HL-60 (cell line): ENCODE measurements around the gene OSBPL3.

Experiments used
- DNase-seq, 2 experiments: peaks; one replicate each; pipeline ENCODE4 v3.0.0-alpha.2; 2010 to 2020; ENCODE audit warnings: low read depth in 1 of 2, low spot score in 1 of 2
- H3K27ac ChIP-seq: fragments of 250-450 bp; sonication (Bioruptor Pico); replicated peaks from 2 replicates; pipeline ENCODE4 v1.5.1; 2020; ENCODE audit warnings: mild to moderate bottlenecking, moderate library complexity
- H3K27me3 ChIP-seq: fragments of 250-450 bp; sonication (Bioruptor Pico); 2 replicates; pipeline ENCODE4 v1.5.1; 2021; ENCODE audit warnings: mild to moderate bottlenecking, moderate library complexity; ENCODE audit not compliant: insufficient read depth, poor library complexity, severe bottlenecking
- H3K4me3 ChIP-seq: replicated peaks from 2 replicates; pipeline ENCODE4 v1.5.1; 2011; ENCODE audit warnings: mild to moderate bottlenecking, control low read depth, low read length; ENCODE audit not compliant: insufficient read depth
- GABPA ChIP-seq: IDR thresholded peaks from 2 replicates; pipeline ENCODE4 v1.6.1; 2012; ENCODE audit warnings: low read depth
- POLR2AphosphoS5 ChIP-seq: IDR thresholded peaks from 2 replicates; pipeline ENCODE4 v1.6.1; 2012; ENCODE audit warnings: low read depth
- SPI1 ChIP-seq: IDR thresholded peaks from 2 replicates; pipeline ENCODE4 v1.6.1; 2012; ENCODE audit warnings: low read depth, mild to moderate bottlenecking, borderline replicate concordance
- TF ChIP-seq, protein P1 (sequence below): IDR thresholded peaks from one replicate; pipeline ENCODE4 v1.5.1; 2011; ENCODE audit warnings: low read length, control low read depth, inconsistent platforms; ENCODE audit not compliant: insufficient read depth
- TF ChIP-seq, protein P2 (sequence below): IDR thresholded peaks from 2 replicates; pipeline ENCODE4 v1.6.1; 2012; ENCODE audit warnings: low read depth; ENCODE audit not compliant: insufficient replicate concordance

Gene OSBPL3

DNA sequence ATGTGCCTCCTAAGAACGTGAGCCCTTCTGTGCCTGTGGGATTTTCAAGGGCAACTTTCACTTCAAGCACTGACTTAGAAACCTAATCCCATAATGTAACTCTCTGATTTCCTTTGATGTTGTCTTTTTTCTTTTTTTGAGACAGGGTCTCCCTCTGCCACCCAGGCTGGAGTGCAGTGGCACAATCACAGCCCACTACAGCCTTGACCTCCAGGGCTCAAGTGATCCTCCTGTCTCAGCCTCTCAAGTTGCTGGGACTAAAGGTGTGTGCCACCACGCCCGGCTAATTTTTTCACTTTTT lies 158.3 kb downstream of the OSBPL3 start:
- DNase-seq = no peak
- no peak for TF ChIP-seq SPI1
- TF ChIP-seq, protein P1, sequence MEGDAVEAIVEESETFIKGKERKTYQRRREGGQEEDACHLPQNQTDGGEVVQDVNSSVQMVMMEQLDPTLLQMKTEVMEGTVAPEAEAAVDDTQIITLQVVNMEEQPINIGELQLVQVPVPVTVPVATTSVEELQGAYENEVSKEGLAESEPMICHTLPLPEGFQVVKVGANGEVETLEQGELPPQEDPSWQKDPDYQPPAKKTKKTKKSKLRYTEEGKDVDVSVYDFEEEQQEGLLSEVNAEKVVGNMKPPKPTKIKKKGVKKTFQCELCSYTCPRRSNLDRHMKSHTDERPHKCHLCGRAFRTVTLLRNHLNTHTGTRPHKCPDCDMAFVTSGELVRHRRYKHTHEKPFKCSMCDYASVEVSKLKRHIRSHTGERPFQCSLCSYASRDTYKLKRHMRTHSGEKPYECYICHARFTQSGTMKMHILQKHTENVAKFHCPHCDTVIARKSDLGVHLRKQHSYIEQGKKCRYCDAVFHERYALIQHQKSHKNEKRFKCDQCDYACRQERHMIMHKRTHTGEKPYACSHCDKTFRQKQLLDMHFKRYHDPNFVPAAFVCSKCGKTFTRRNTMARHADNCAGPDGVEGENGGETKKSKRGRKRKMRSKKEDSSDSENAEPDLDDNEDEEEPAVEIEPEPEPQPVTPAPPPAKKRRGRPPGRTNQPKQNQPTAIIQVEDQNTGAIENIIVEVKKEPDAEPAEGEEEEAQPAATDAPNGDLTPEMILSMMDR = no peak
- TF ChIP-seq, protein P2, sequence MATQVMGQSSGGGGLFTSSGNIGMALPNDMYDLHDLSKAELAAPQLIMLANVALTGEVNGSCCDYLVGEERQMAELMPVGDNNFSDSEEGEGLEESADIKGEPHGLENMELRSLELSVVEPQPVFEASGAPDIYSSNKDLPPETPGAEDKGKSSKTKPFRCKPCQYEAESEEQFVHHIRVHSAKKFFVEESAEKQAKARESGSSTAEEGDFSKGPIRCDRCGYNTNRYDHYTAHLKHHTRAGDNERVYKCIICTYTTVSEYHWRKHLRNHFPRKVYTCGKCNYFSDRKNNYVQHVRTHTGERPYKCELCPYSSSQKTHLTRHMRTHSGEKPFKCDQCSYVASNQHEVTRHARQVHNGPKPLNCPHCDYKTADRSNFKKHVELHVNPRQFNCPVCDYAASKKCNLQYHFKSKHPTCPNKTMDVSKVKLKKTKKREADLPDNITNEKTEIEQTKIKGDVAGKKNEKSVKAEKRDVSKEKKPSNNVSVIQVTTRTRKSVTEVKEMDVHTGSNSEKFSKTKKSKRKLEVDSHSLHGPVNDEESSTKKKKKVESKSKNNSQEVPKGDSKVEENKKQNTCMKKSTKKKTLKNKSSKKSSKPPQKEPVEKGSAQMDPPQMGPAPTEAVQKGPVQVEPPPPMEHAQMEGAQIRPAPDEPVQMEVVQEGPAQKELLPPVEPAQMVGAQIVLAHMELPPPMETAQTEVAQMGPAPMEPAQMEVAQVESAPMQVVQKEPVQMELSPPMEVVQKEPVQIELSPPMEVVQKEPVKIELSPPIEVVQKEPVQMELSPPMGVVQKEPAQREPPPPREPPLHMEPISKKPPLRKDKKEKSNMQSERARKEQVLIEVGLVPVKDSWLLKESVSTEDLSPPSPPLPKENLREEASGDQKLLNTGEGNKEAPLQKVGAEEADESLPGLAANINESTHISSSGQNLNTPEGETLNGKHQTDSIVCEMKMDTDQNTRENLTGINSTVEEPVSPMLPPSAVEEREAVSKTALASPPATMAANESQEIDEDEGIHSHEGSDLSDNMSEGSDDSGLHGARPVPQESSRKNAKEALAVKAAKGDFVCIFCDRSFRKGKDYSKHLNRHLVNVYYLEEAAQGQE = no peak
- no peak for TF ChIP-seq POLR2AphosphoS5
- TF ChIP-seq GABPA = no peak
- no peak overlapping the region for H3K4me3 ChIP-seq
- H3K27me3 ChIP-seq = no peaks in the 10 kb centered on the region
- no peak overlapping the region for H3K27ac ChIP-seq

DNA sequence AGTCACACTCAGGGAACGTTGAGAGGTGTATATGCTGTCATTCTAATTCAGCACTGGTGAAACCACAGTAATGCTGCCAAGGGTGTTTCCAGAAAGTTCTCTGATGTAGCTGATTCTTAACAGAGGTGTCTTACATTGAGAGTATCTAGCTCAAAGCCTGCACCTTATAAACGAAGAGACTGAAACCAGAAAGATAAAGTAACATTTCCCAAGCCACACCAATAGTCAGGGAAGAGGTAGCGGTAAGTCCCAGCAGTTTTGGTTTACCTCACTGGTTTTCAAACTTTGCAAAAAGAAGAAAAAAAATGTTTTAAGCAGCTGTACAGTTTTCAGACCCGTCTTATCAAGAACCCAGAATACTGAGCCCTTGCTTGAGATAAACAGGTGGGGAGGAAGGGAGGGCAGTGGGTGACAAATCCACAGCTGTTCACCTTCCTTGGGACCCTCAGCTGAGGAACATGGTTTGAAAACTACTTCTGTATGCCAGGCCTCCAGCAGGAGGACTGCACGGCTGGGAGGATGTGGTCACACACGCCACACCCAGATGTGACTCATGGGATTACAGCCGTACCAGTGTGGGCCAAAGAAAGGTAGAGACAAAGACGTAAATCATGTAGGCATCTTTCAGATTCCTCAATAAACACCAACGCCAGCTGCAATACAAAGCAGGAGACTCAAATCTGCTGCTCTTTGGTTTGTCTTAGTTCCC lies 158.8 kb downstream of the OSBPL3 start:
- Histone ChIP-seq H3K27ac (peak overlapping the region; percentile 53), H3K27me3 (no peaks in the 10 kb centered on the region), H3K4me3 (no peak overlapping the region)
- peak; percentile 42; the same call in 1 of the 2 replicates for TF ChIP-seq SPI1
- no peak for TF ChIP-seq GABPA
- TF ChIP-seq POLR2AphosphoS5 = peak; percentile 46; the same call in 1 of the 2 replicates
- DNase-seq = peak; percentile 74 to 86

DNA sequence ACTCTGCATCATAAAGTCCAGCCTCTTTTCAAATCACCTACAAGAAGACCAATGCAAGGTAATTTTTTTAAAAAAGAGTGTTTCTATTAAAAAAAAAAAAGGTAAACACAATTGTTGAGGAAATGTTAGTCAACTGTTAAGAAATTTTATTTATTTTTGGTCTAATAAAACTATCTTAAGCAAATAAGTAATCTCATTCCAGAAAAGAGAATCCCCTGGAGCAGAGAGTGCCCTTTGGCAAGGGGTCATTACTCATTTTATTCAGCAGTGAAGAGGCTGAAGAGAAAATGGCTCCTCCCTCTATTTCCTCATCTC lies 159.3 kb downstream of the OSBPL3 start:
- Histone ChIP-seq H3K4me3 (no peak overlapping the region), H3K27ac (peak overlapping the region; percentile 53), H3K27me3 (no peaks in the 10 kb centered on the region)
- no peak for DNase-seq
- TF ChIP-seq GABPA (no peak), SPI1 (no peak), POLR2AphosphoS5 (no peak)
- TF ChIP-seq, protein P1 = no peak
- TF ChIP-seq, protein P2 = no peak

DNA sequence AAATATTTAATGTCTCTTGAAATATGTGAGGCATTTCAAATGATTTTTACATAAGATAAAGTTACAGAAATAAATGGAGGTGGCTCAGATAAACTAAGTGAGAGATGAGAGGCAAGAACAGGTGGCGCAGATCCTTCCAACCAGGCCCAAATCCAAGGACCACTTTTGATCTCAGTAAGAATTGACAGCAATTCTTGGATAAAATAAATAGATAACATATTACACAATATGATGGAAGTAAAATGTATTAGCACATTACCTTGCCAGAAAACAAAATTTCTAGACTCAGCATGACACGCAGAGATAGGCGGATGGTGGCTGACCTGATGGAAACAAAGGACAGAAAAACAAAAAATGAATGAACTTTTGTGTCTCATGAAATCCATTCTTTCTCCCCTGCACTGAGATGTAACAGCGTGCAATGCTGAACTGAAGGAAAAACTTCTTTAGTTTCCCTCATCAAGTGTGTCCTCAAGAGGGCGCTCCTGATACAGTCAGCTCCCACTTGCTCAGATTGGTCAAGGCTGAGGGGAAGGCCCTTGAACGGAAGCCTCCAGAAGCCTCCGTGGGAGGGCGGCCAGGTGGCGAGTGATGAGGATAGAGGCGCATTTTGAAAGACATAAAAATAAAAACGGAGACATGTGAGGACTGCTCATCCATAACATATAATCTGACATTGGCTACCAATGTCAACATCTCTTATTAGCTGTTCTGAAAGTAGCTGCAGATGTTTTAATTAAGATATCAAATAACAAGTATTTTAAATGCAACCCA lies 159.9 kb downstream of the OSBPL3 start:
- Histone ChIP-seq H3K4me3 (no peak overlapping the region), H3K27me3 (no peaks in the 10 kb centered on the region), H3K27ac (no peak overlapping the region)
- DNase-seq = peak; percentile 72 to 86
- TF ChIP-seq, protein P1 = peak; percentile 65
- no peak for TF ChIP-seq POLR2AphosphoS5
- peak; percentile 45; the same call in 1 of the 2 replicates for TF ChIP-seq SPI1
- TF ChIP-seq GABPA = no peak
- TF ChIP-seq, protein P2 = no peak
